ENCODE measurements around the gene SLC44A1. TPM values are rescaled to one million over a fixed set of nuclear protein-coding genes. Genes with fewer than 3 reads are reported as not detected.
A peak's percentile ranks its signal among the peaks of the same experiment; 100 is the strongest.

SLC44A1 gene
- total and polyA plus RNA-seq, 2 of the 13 experiments (the other 11 are each of a cell fraction or from before 2014, with no cell fraction given): 21.4 to 40.8 TPM

- CTCF ChIA-PET (ENCODE audit: low intra/inter-chr PET ratio, low total read pairs): no interaction called here
- in situ Hi-C loops (cut with HindIII; ENCODE audit: extremely low pct_ligation_motif_present, low pct_unique_long_range_greater_than_20kb): no loop called here
Measured at GRCh38 chr9:105435453-105435852, 191.0 kb downstream of the SLC44A1 start.

More at GRCh38 chr9:105435453-105435852, 191.0 kb downstream of the SLC44A1 start:
- DNase-seq (ENCODE audit: low spot score) (no peak), FAIRE-seq (no peak), ATAC-seq (no peak)
- BruUV-seq (replicated peaks): no TSS peak
- intact Hi-C loops (cut with micrococcal nuclease; ENCODE audit: unreplicated experiment): no loop called here
- Histone ChIP-seq H3K9me3 (ENCODE audit: low read length) (0 out of 2 replicates have a peak, but pooled peaks cover 7% of the 10 kb centered on the region), H3K4me3 (replicated peaks in 1 of 3; ENCODE audit: insufficient read depth in 1 of 3, low read depth in 2 of 3, low read length in 3 of 3) (no peak overlapping the region), H3K79me2 (ENCODE audit: insufficient read depth, low read length) (no peaks in the 10 kb centered on the region), H3K4me2 (ENCODE audit: low read depth, low read length) (no peak overlapping the region), H3K9ac (ENCODE audit: insufficient read depth, low read depth, low read length) (no peak overlapping the region), H4K20me1 (ENCODE audit: insufficient read depth, low read length) (no peaks in the 10 kb centered on the region), H3K4me1 (ENCODE audit: insufficient read depth, low read length) (peaks cover 48% of the 10 kb centered on the region), H3K27ac (ENCODE audit: extremely low read length, insufficient read depth, low read length) (peak overlapping the region; percentile 54), H3K36me3 (replicated peaks in 1 of 2; ENCODE audit: control insufficient read depth in 1 of 2, insufficient read depth in 2 of 2, low read length in 2 of 2) (no peaks in the 10 kb centered on the region), H3K27me3 (ENCODE audit: control insufficient read depth in 1 of 2, insufficient read depth in 2 of 2, low read length in 2 of 2) (no peaks in the 10 kb centered on the region), H2AFZ (ENCODE audit: low read length) (no peak overlapping the region)
- TF ChIP-seq ONECUT2 (CRISPR knock-in tag; IDR thresholded peaks at IDR 0.05): no peak
- TF ChIP-seq ATM (IDR thresholded peaks at IDR 0.05; ENCODE audit: borderline replicate concordance): no peak
- TF ChIP-seq ZBTB4 (CRISPR knock-in tag; IDR thresholded peaks at IDR 0.05; ENCODE audit: borderline replicate concordance): no peak
- TF ChIP-seq, protein P1, sequence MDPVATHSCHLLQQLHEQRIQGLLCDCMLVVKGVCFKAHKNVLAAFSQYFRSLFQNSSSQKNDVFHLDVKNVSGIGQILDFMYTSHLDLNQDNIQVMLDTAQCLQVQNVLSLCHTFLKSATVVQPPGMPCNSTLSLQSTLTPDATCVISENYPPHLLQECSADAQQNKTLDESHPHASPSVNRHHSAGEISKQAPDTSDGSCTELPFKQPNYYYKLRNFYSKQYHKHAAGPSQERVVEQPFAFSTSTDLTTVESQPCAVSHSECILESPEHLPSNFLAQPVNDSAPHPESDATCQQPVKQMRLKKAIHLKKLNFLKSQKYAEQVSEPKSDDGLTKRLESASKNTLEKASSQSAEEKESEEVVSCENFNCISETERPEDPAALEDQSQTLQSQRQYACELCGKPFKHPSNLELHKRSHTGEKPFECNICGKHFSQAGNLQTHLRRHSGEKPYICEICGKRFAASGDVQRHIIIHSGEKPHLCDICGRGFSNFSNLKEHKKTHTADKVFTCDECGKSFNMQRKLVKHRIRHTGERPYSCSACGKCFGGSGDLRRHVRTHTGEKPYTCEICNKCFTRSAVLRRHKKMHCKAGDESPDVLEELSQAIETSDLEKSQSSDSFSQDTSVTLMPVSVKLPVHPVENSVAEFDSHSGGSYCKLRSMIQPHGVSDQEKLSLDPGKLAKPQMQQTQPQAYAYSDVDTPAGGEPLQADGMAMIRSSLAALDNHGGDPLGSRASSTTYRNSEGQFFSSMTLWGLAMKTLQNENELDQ (CRISPR knock-in tag; IDR thresholded peaks at IDR 0.05; ENCODE audit: borderline replicate concordance): no peak
- no peak for TF ChIP-seq HBP1 (CRISPR knock-in tag; IDR thresholded peaks at IDR 0.05; ENCODE audit: low read depth)
- no peak for TF ChIP-seq ZNF891 (CRISPR knock-in tag; IDR thresholded peaks at IDR 0.05)
- no peak for TF ChIP-seq IKZF5 (CRISPR knock-in tag; IDR thresholded peaks at IDR 0.05)
- TF ChIP-seq KDM1A (CRISPR knock-in tag; IDR thresholded peaks at IDR 0.05): no peak
- TF ChIP-seq RFX1 (IDR thresholded peaks at IDR 0.05): no peak
- TF ChIP-seq TBX3 (IDR thresholded peaks at IDR 0.05; ENCODE audit: borderline replicate concordance): no peak
- TF ChIP-seq ZNF101 (CRISPR knock-in tag; IDR thresholded peaks at IDR 0.05; ENCODE audit: borderline replicate concordance, low read depth): no peak
- TF ChIP-seq ZFP37 (CRISPR knock-in tag; IDR thresholded peaks at IDR 0.05; ENCODE audit: borderline replicate concordance): no peak
- no peak for TF ChIP-seq HHEX (CRISPR knock-in tag; IDR thresholded peaks at IDR 0.05)
- no peak for TF ChIP-seq RNF2 (conservative IDR thresholded peaks at IDR 0.05; ENCODE audit: low read depth)
- TF ChIP-seq, protein P2, sequence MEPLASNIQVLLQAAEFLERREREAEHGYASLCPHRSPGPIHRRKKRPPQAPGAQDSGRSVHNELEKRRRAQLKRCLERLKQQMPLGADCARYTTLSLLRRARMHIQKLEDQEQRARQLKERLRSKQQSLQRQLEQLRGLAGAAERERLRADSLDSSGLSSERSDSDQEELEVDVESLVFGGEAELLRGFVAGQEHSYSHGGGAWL (CRISPR knock-in tag; IDR thresholded peaks at IDR 0.05): no peak
- TF ChIP-seq ZNF724P (CRISPR knock-in tag; IDR thresholded peaks at IDR 0.05; ENCODE audit: borderline replicate concordance): no peak
- TF ChIP-seq STAG1 (CRISPR knock-in tag; IDR thresholded peaks at IDR 0.05): no peak
- no peak for TF ChIP-seq PLRG1 (conservative IDR thresholded peaks at IDR 0.05)
- WGBS (ENCODE audit: low lambda C conversion rate): 91% methylated on average over 3 of the region's 3 CpGs
- POLR2A ChIA-PET: interaction anchor here (1.8 kb wide), 1 partner anchor 17 kb away, joined by 5 read pairs; no protein-coding TSS in a partner anchor
